ENCODE data around the gene CLCN2. TPM values are rescaled to one million over a fixed set of nuclear protein-coding genes. Genes with fewer than 3 reads are reported as not detected.

Gene CLCN2
- total RNA-seq: 4.2 and 5.2 TPM in 2 replicates

GRCh38 chr3:184361532-184361931 is at the start of gene CLCN2, which contains the start of gene POLR2H:
CLCN2 (minus strand) TSS chr3:184361605; CDS start chr3:184361479, 126 bp downstream.
POLR2H (plus strand) TSS chr3:184361710; CDS start chr3:184363493, 1,783 bp downstream.
- H3K4me3 ChIP-seq (ENCODE audit: low read depth, low read length): peak within 1 kb of the TSS; percentile 89
- DNase-seq (ENCODE audit: low read depth): no peak
- TF ChIP-seq CTCF (conservative IDR thresholded peaks at IDR 0.05; ENCODE audit: low read depth, low read length): no peak

GRCh38 chr3:184409946-184410500 is 48.6 kb upstream of the CLCN2 start:
- no peak overlapping the region for H3K4me3 ChIP-seq (ENCODE audit: low read depth, low read length)
- DNase-seq (ENCODE audit: low read depth): no peak
- no peak for TF ChIP-seq CTCF (conservative IDR thresholded peaks at IDR 0.05; ENCODE audit: low read depth, low read length)

GRCh38 chr3:184409331-184409926 is 48.0 kb upstream of the CLCN2 start:
- TF ChIP-seq CTCF (conservative IDR thresholded peaks at IDR 0.05; ENCODE audit: low read depth, low read length): no peak
- DNase-seq (ENCODE audit: low read depth): no peak
- H3K4me3 ChIP-seq (ENCODE audit: low read depth, low read length): no peak overlapping the region

GRCh38 chr3:184405075-184406030 is 43.9 kb upstream of the CLCN2 start:
- TF ChIP-seq CTCF (conservative IDR thresholded peaks at IDR 0.05; ENCODE audit: low read depth, low read length): no peak
- H3K4me3 ChIP-seq (ENCODE audit: low read depth, low read length): no peak overlapping the region
- DNase-seq (ENCODE audit: low read depth): no peak

- no peak for TF ChIP-seq CTCF (conservative IDR thresholded peaks at IDR 0.05; ENCODE audit: low read depth, low read length)
- DNase-seq (ENCODE audit: low read depth): peak; percentile 33
- H3K4me3 ChIP-seq (ENCODE audit: low read depth, low read length): no peak overlapping the region
Measured at GRCh38 chr3:184399410-184399809, 38.0 kb upstream of the CLCN2 start.

- DNase-seq (ENCODE audit: low read depth): no peak
- TF ChIP-seq CTCF (conservative IDR thresholded peaks at IDR 0.05; ENCODE audit: low read depth, low read length): no peak
- no peak overlapping the region for H3K4me3 ChIP-seq (ENCODE audit: low read depth, low read length)
Measured at GRCh38 chr3:184395320-184395660, 33.9 kb upstream of the CLCN2 start.

All from epithelial cell of proximal tubule (primary cell).